Measurements from ENCODE around the gene SLCO4A1. TPM values are rescaled to one million over a fixed set of nuclear protein-coding genes. Genes with fewer than 3 reads are reported as not detected.

Gene SLCO4A1
- total RNA-seq, 1 donor from 2014 or later = 1.4 TPM

DNA sequence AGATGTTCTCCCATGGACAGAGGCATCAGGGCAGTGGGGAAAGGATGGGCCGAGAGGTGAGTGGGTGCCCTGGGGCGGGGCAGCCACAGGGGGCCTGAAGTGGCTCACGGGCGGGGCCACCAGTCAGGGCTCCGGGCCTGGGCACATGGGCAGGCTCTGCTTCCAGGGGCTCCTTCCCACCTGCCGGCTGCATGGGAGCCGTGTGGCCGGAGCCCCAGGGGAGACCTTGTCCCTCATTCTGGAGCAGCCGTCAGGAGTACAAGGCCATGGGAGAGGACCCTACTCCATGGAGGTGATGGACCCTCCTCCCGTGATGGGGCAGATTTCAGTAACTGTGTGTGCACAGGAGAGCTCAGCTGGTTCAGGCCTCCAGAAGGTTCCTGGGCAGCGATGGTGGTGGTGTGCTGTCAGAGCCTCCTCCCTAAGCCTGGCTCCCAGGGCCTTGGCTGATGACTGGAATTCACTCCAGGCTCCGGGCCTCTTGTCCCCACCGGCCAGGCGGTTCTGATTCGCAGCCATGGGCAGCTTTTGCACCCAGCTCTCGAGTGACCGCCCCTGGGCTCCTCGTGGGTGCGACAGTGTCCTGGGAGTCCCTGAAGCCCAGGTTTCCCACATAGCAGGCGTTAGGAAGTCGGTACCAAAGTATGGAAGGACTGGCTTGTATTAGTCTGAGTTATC is 6.2 kb downstream of the SLCO4A1 start:
- no peaks in the 10 kb centered on the region for H3K9me3 Mint-ChIP-seq (ENCODE audit: unreplicated experiment)
- H3K27me3 Mint-ChIP-seq (ENCODE audit: unreplicated experiment) = peaks cover 6% of the 10 kb centered on the region
- H3K4me3 Mint-ChIP-seq (ENCODE audit: unreplicated experiment) = no peak overlapping the region
- TF ChIP-seq CTCF (IDR thresholded peaks at IDR 0.05; ENCODE audit: unreplicated experiment) = no peak
- peaks cover 7% of the 10 kb centered on the region for H3K4me1 Mint-ChIP-seq (ENCODE audit: unreplicated experiment)
- H3K36me3 Mint-ChIP-seq (ENCODE audit: low read depth, unreplicated experiment) = no peaks in the 10 kb centered on the region
- H3K27ac Mint-ChIP-seq (ENCODE audit: unreplicated experiment) = no peak overlapping the region
- no peak for DNase-seq (ENCODE audit: low spot score)

- H3K27ac Mint-ChIP-seq (ENCODE audit: unreplicated experiment) = no peak overlapping the region
- H3K4me1 Mint-ChIP-seq (ENCODE audit: unreplicated experiment) = peaks cover 7% of the 10 kb centered on the region
- H3K4me3 Mint-ChIP-seq (ENCODE audit: unreplicated experiment) = no peak overlapping the region
- TF ChIP-seq CTCF (IDR thresholded peaks at IDR 0.05; ENCODE audit: unreplicated experiment) = no peak
- H3K27me3 Mint-ChIP-seq (ENCODE audit: unreplicated experiment) = peaks cover 3% of the 10 kb centered on the region
- no peaks in the 10 kb centered on the region for H3K36me3 Mint-ChIP-seq (ENCODE audit: low read depth, unreplicated experiment)
- DNase-seq (ENCODE audit: low spot score) = no peak
- H3K9me3 Mint-ChIP-seq (ENCODE audit: unreplicated experiment) = no peaks in the 10 kb centered on the region
Observed at GRCh38 chr20:62649140-62649539, 6.8 kb downstream of the SLCO4A1 start.

DNA sequence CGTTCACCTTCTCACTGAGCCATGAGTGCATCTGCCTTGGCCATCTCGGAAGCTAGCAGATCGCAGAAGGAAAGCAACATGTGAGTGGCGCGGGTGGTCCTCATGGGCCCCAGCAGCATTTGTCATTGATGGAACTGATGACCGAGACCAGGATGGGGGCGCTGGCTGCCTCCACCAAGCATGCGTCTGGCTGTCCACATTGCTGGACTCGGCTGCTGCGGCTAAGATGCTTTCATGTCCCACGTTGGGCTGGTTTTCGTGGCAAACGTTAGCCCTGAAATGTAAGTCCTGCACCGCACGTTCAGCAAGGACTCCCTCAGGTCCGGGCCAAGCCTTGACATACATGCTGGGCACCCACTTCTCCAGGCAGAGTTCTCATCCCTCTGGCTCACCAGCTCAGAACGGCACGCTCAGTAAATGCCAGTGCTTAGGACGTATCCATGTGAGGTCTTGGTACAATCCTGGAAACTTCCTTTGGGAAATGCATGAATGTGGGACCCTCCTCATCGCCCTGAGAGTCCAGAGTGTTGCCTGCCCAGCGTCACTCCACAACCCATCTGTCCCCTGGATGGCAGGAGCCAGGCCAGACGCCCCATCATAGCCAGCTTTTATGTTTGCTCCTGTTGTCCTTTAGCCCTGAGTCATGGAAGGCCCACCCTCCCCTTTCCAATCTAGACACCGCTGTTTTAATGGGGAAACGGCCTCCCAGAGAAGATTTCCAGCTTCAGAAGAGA is 8.4 kb downstream of the SLCO4A1 start:
- no peak for DNase-seq (ENCODE audit: low spot score)
- TF ChIP-seq CTCF (IDR thresholded peaks at IDR 0.05; ENCODE audit: unreplicated experiment) = no peak
- H3K27ac Mint-ChIP-seq (ENCODE audit: unreplicated experiment) = no peak overlapping the region
- H3K36me3 Mint-ChIP-seq (ENCODE audit: low read depth, unreplicated experiment) = no peaks in the 10 kb centered on the region
- peaks cover 3% of the 10 kb centered on the region for H3K27me3 Mint-ChIP-seq (ENCODE audit: unreplicated experiment)
- H3K9me3 Mint-ChIP-seq (ENCODE audit: unreplicated experiment) = no peaks in the 10 kb centered on the region
- H3K4me1 Mint-ChIP-seq (ENCODE audit: unreplicated experiment) = peaks cover 7% of the 10 kb centered on the region
- H3K4me3 Mint-ChIP-seq (ENCODE audit: unreplicated experiment) = no peak overlapping the region

DNA sequence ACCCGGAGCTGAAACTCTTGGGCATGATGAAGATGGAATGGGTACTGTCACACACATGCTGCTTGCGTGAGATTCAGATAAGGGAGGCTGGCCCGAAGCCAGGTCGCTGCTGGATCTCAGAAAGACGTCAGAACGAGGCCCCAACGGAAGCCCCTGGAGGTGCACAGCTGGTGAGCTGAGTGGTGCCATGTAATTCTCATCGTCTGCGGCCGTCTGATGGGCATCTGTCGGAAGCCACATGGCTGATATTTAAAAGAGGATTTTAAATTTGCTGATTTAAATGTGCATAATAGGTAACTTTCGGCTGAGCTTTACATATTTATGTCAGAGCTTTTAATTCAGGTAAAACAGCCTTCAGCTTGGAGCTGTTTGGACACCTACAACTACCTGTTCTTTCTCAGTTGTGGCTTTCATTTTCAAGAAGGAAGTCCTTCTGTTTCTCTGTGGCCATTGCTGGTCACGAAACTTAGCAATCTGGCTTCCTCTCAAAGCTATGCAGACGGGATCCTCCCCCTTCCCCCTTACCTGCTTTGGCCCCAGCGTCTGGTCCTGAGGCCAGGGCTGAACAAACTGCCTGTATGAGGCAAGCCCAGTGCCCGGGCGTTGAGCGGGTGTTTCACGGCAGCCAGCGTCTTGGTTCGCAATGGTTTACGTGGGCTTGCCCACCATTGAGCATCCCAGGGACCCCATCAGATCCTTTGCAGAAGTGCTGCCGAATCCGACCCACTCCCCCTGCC is 9.2 kb downstream of the SLCO4A1 start:
- Mint-ChIP-seq H3K9me3 (ENCODE audit: unreplicated experiment) (no peaks in the 10 kb centered on the region), H3K4me3 (ENCODE audit: unreplicated experiment) (no peak overlapping the region), H3K27me3 (ENCODE audit: unreplicated experiment) (peaks cover 3% of the 10 kb centered on the region), H3K4me1 (ENCODE audit: unreplicated experiment) (peaks cover 7% of the 10 kb centered on the region), H3K27ac (ENCODE audit: unreplicated experiment) (no peak overlapping the region), H3K36me3 (ENCODE audit: low read depth, unreplicated experiment) (no peaks in the 10 kb centered on the region)
- DNase-seq (ENCODE audit: low spot score) = no peak
- no peak for TF ChIP-seq CTCF (IDR thresholded peaks at IDR 0.05; ENCODE audit: unreplicated experiment)

Data from endothelial cell (in vitro differentiated cells).